Measurements from ENCODE around the gene RAD23A. TPM values are rescaled to one million over a fixed set of nuclear protein-coding genes. Genes with fewer than 3 reads are reported as not detected.

The RAD23A gene
- total and polyA plus RNA-seq, 2 donors (not counting 3 experiments of a cell fraction or from before 2014, with no cell fraction given): 66.9 to 102 TPM

DNA sequence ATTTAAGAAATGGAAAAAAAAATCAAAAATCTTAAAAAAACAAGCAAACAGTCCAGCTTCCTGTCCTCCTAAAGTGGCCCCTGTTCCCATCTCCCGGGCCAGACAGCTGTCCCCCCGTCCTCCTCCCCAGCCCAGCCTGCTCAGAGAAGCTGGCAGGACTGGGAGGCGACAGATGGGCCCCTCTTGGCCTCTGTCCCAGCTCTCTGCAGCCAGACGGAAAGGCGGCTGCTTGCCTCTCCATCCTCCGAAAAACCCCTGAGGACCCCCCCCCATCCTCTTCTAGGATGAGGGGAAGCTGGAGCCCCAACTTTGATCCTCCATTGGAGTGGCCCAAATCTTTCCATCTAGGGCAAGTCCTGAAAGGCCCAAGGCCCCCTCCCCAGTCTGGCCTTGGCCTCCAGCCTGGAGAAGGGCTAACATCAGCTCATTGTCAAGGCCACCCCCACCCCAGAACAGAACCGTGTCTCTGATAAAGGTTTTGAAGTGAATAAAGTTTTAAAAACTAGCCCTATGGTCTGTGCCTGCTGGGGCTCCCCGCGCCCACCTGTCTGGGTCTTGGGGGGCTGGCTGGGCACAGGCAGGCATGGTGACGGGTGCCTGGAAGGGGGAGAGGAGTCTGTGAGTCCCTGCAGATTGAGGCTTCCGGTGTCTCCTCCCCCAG lies 7.6 kb downstream of the RAD23A start:
- H4K20me1 ChIP-seq (replicated peaks; ENCODE audit: control insufficient read depth, extremely low read depth, insufficient read depth, low read length): no peaks in the 10 kb centered on the region
- no peak for FAIRE-seq
- peak overlapping the region; percentile 97 for H3K27ac ChIP-seq (ENCODE audit: insufficient read depth, low read depth, low read length)
- H3K79me2 ChIP-seq (ENCODE audit: control insufficient read depth, insufficient read depth, low read length): peaks cover 49% of the 10 kb centered on the region
- peak overlapping the region; percentile 71 for H3K9ac ChIP-seq (replicated peaks; ENCODE audit: extremely low read depth, insufficient read depth, low read length)
- H3K9me1 ChIP-seq (replicated peaks; ENCODE audit: control insufficient read depth, extremely low read depth, insufficient read depth, low read length): no peaks in the 10 kb centered on the region
- ChIA-PET CTCF (interaction anchor here (0.9 to 1.9 kb wide), 4 partner anchors 12 to 141 kb away, joined by 3 to 17 read pairs (median 5); no protein-coding TSS in a partner anchor), POLR2A (interaction anchor here (0.6 kb wide), 1 partner anchor 10 kb away, joined by 4 read pairs; no protein-coding TSS in a partner anchor)
- dilution Hi-C loops (cut with MboI; ENCODE audit: extremely low pct_ligation_motif_present, low sequenced_read_pairs) (no loop called here), intact Hi-C loops (cut with micrococcal nuclease) (loop anchor here (1.0 kb wide), 1 partner anchor 8 kb away; the partner anchor contains the start of gene RAD23A)
- TF ChIP-seq EZH2 (IDR thresholded peaks at IDR 0.05; ENCODE audit: borderline replicate concordance, low read depth, low read length, severe bottlenecking): no peak
- TF ChIP-seq POLR2AphosphoS5 (IDR thresholded peaks at IDR 0.05; ENCODE audit: insufficient read depth, low read depth, low read length): peak; percentile 58
- peaks cover 38% of the 10 kb centered on the region for H3K4me1 ChIP-seq (ENCODE audit: control insufficient read depth, extremely low read depth, insufficient read depth, low read length)
- H3K4me2 ChIP-seq (ENCODE audit: insufficient read depth, low read length): peak overlapping the region; percentile 49
- H3K4me3 ChIP-seq (replicated peaks in 1 of 3; ENCODE audit: insufficient read depth in 1 of 3, low read depth in 1 of 3, low read length in 3 of 3): no peak overlapping the region
- peaks cover 16 to 30% of the 10 kb centered on the region in 2 experiments for H3K36me3 ChIP-seq (ENCODE audit: control insufficient read depth in 2 of 2, extremely low read depth in 1 of 2, insufficient read depth in 2 of 2, low read length in 2 of 2)
- no peaks in the 10 kb centered on the region for H3K27me3 ChIP-seq (ENCODE audit: control insufficient read depth in 2 of 2, insufficient read depth in 2 of 2, low read length in 2 of 2)
- no peak for DNase-seq (ENCODE audit: low read depth, low spot score)
- no peak overlapping the region for H2AFZ ChIP-seq (ENCODE audit: low read depth, low read length)
- BruUV-seq (replicated peaks): TSS peak; percentile 42
- H3K9me3 ChIP-seq (replicated peaks; ENCODE audit: control insufficient read depth, insufficient read depth, low read length): no peaks in the 10 kb centered on the region

DNA sequence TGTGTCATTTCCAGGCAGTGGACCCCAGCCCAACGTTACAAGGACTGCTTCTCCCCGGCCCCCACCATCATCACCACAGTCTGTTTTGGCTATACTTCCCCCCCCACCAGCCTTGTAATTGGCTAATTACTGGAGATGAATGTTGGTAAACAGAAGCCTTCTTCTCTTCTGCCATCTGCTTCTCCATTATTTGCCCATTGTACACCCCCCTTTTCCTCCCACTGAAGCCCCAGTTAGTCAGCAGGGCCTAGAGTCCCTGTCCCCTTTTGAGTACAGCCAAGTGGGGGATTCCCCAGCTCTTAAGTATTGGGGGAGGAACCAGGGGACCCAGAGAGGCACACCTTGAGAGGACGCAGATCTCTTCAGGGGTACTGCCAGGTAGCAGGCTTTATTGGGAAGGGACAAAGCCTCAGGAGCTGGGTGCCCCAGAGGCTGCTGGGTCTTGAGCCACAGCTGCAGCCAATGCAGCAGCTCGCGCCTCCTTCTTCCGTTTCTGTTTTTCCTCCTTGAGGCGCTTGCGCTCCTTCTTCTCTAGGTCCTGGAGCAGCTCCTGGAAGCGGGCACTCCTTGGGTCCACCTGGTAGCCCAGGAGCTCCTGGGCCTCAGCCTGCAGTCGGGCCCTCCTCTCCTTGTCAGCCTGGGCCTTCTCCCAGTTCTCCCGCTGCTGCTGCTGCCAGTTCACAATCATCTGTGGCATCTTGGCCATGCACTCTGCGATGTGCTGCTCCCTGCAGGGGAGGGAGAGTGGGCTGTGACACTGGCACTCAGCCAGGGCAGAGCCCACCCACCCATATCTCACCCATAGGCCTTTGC lies 8.3 kb downstream of the RAD23A start:
- no peaks in the 10 kb centered on the region for H3K9me3 ChIP-seq (replicated peaks; ENCODE audit: control insufficient read depth, insufficient read depth, low read length)
- FAIRE-seq: no peak
- H3K79me2 ChIP-seq (ENCODE audit: control insufficient read depth, insufficient read depth, low read length): peaks cover 47% of the 10 kb centered on the region
- no peak for DNase-seq (ENCODE audit: low read depth, low spot score)
- no TSS peak for BruUV-seq (replicated peaks)
- H2AFZ ChIP-seq (ENCODE audit: low read depth, low read length): no peak overlapping the region
- peak overlapping the region; percentile 97 for H3K27ac ChIP-seq (ENCODE audit: insufficient read depth, low read depth, low read length)
- peak overlapping the region; percentile 71 for H3K9ac ChIP-seq (replicated peaks; ENCODE audit: extremely low read depth, insufficient read depth, low read length)
- ChIA-PET CTCF (interaction anchor here (1.1 to 3.6 kb wide), 3 partner anchors 10 to 107 kb away, joined by 3 to 15 read pairs (median 3); no protein-coding TSS in a partner anchor), POLR2A (interaction anchor here (1.2 kb wide), 1 partner anchor 8 kb away, joined by 5 read pairs; no protein-coding TSS in a partner anchor)
- no peaks in the 10 kb centered on the region for H4K20me1 ChIP-seq (replicated peaks; ENCODE audit: control insufficient read depth, extremely low read depth, insufficient read depth, low read length)
- peaks cover 38% of the 10 kb centered on the region for H3K4me1 ChIP-seq (ENCODE audit: control insufficient read depth, extremely low read depth, insufficient read depth, low read length)
- intact Hi-C loops (cut with micrococcal nuclease) (loop anchor here (1.0 kb wide), 1 partner anchor 9 kb away; the partner anchor contains the start of gene RAD23A), dilution Hi-C loops (cut with MboI; ENCODE audit: extremely low pct_ligation_motif_present, low sequenced_read_pairs) (no loop called here)
- peaks cover 14 to 22% of the 10 kb centered on the region in 2 experiments for H3K36me3 ChIP-seq (ENCODE audit: control insufficient read depth in 2 of 2, extremely low read depth in 1 of 2, insufficient read depth in 2 of 2, low read length in 2 of 2)
- H3K4me3 ChIP-seq (replicated peaks in 1 of 3; ENCODE audit: insufficient read depth in 1 of 3, low read depth in 1 of 3, low read length in 3 of 3): no peak overlapping the region
- TF ChIP-seq MYC (IDR thresholded peaks at IDR 0.05; ENCODE audit: low read depth, low read length): no peak
- TF ChIP-seq GATA2 (IDR thresholded peaks at IDR 0.05; ENCODE audit: insufficient read depth, insufficient read length, low read depth, low read length): no peak
- no peak for TF ChIP-seq POLR2A (IDR thresholded peaks at IDR 0.05; ENCODE audit: low read depth, low read length)
- TF ChIP-seq, protein P1, sequence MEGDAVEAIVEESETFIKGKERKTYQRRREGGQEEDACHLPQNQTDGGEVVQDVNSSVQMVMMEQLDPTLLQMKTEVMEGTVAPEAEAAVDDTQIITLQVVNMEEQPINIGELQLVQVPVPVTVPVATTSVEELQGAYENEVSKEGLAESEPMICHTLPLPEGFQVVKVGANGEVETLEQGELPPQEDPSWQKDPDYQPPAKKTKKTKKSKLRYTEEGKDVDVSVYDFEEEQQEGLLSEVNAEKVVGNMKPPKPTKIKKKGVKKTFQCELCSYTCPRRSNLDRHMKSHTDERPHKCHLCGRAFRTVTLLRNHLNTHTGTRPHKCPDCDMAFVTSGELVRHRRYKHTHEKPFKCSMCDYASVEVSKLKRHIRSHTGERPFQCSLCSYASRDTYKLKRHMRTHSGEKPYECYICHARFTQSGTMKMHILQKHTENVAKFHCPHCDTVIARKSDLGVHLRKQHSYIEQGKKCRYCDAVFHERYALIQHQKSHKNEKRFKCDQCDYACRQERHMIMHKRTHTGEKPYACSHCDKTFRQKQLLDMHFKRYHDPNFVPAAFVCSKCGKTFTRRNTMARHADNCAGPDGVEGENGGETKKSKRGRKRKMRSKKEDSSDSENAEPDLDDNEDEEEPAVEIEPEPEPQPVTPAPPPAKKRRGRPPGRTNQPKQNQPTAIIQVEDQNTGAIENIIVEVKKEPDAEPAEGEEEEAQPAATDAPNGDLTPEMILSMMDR (IDR thresholded peaks at IDR 0.05; ENCODE audit: extremely low read depth in 1 of 2, insufficient read depth in 1 of 2, low read depth in 1 of 2, low read length in 2 of 2): no peak
- TF ChIP-seq, protein P2, sequence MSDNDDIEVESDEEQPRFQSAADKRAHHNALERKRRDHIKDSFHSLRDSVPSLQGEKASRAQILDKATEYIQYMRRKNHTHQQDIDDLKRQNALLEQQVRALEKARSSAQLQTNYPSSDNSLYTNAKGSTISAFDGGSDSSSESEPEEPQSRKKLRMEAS (IDR thresholded peaks at IDR 0.05; ENCODE audit: insufficient read depth, insufficient read length): no peak
- TF ChIP-seq JUN (IDR thresholded peaks at IDR 0.05; ENCODE audit: borderline replicate concordance, insufficient read depth, insufficient read length, low read depth): no peak
- no peak for TF ChIP-seq EZH2 (IDR thresholded peaks at IDR 0.05; ENCODE audit: borderline replicate concordance, low read depth, low read length, severe bottlenecking)
- no peaks in the 10 kb centered on the region for H3K9me1 ChIP-seq (replicated peaks; ENCODE audit: control insufficient read depth, extremely low read depth, insufficient read depth, low read length)
- H3K4me2 ChIP-seq (ENCODE audit: insufficient read depth, low read length): peak overlapping the region; percentile 49
- H3K27me3 ChIP-seq (ENCODE audit: control insufficient read depth in 2 of 2, insufficient read depth in 2 of 2, low read length in 2 of 2): no peaks in the 10 kb centered on the region
